Left ventricle myocardium inferior (tissue), 1 donor: ENCODE results near the gene CAST. TPM values are rescaled to one million over a fixed set of nuclear protein-coding genes. Genes with fewer than 3 reads are reported as not detected.
"Not testable (repeated sequence)": the region's sequence is repeated elsewhere in the genome, so short reads cannot be mapped to it uniquely, and the experiment has no call there.

Experiments
- DNase-seq: peaks from one replicate; pipeline ENCODE4 v3.0.0-alpha.2; 2020
- H3K27ac ChIP-seq: fragments of 200-600 bp; replicated peaks from 2 replicates; pipeline ENCODE4 v1.8.0; 2021
- H3K27me3 ChIP-seq: fragments of 200-600 bp; 2 replicates; pipeline ENCODE4 v1.8.0; 2021; ENCODE audit warnings: low read depth
- H3K36me3 ChIP-seq: fragments of 200-600 bp; 2 replicates; pipeline ENCODE4 v1.8.0; 2021
- H3K4me1 ChIP-seq: fragments of 200-600 bp; 2 replicates; pipeline ENCODE4 v1.8.0; 2021
- H3K4me3 ChIP-seq: fragments of 200-600 bp; 2 replicates; pipeline ENCODE4 v1.8.0; 2021; ENCODE audit warnings: mild to moderate bottlenecking, moderate library complexity
- H3K9me3 ChIP-seq: fragments of 200-600 bp; replicated peaks from 2 replicates; pipeline ENCODE4 v1.8.0; 2021
- intact Hi-C: fragments of 100-400 bp; cut with micrococcal nuclease; formaldehyde crosslinking; loops from one replicate; pipeline ENCODE4 v1.11.0; 2022
- total RNA-seq: library from RNA; stranded (reverse); fragmentation: NEBNext Ultra II Directional; extraction: Animal tissue kit (Norgen Biotek cat#: 25700); gene quantifications from one replicate; pipeline ENCODE4 v1.2.1, GENCODE V29; 2021
- TF ChIP-seq, protein P1 (sequence below): fragments of 200-600 bp; IDR thresholded peaks from 2 replicates; pipeline ENCODE4 v1.8.0; 2021; ENCODE audit warnings: antibody characterized with exemption, mild to moderate bottlenecking, borderline replicate concordance
- donor health status: DM: no; HTN: yes; CAD: no; lungs with severe emphysema.

CAST gene
- total RNA-seq, 1 donor from 2014 or later, result 649 TPM

GRCh38 chr5:96743805-96744204 is 81.6 kb downstream of the CAST start:
- H3K4me1 ChIP-seq, result peaks cover 84% of the 10 kb centered on the region
- peak overlapping the region; percentile 56 for H3K4me3 ChIP-seq
- intact Hi-C loops, result no loop called here
- H3K27me3 ChIP-seq, result no peaks in the 10 kb centered on the region
- no peak for DNase-seq
- H3K27ac ChIP-seq, result peak overlapping the region; percentile 90
- H3K36me3 ChIP-seq, result peaks cover 95% of the 10 kb centered on the region
- TF ChIP-seq, protein P1, sequence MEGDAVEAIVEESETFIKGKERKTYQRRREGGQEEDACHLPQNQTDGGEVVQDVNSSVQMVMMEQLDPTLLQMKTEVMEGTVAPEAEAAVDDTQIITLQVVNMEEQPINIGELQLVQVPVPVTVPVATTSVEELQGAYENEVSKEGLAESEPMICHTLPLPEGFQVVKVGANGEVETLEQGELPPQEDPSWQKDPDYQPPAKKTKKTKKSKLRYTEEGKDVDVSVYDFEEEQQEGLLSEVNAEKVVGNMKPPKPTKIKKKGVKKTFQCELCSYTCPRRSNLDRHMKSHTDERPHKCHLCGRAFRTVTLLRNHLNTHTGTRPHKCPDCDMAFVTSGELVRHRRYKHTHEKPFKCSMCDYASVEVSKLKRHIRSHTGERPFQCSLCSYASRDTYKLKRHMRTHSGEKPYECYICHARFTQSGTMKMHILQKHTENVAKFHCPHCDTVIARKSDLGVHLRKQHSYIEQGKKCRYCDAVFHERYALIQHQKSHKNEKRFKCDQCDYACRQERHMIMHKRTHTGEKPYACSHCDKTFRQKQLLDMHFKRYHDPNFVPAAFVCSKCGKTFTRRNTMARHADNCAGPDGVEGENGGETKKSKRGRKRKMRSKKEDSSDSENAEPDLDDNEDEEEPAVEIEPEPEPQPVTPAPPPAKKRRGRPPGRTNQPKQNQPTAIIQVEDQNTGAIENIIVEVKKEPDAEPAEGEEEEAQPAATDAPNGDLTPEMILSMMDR, result no peak
- H3K9me3 ChIP-seq, result no peaks in the 10 kb centered on the region

GRCh38 chr5:96744218-96744617 is 82.0 kb downstream of the CAST start:
- peak overlapping the region; percentile 90 for H3K27ac ChIP-seq
- intact Hi-C loops, result not testable (repeated sequence)

DNA sequence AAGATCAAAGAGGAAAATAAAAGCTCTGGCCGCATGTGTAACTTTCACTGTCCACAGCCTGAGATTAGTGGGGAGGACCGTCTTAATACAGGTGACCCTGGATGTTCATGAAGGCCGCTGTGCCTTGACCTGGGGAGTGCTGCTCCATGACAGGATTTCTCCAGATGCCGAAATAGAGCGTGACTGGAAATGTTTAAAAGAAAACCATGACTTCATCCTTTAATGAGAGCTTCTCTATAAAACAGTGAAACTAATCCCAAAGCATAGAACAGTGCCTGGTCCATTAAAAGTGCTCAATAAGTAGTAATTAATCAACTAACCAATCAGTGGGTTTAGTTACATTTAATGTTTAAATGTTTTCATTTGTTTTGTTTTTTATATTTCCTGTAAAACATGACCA is 82.8 kb downstream of the CAST start:
- Histone ChIP-seq H3K27ac (peak overlapping the region; percentile 90), H3K4me1 (peaks cover 92% of the 10 kb centered on the region), H3K27me3 (no peaks in the 10 kb centered on the region), H3K4me3 (peak overlapping the region; percentile 56), H3K36me3 (peaks cover 96% of the 10 kb centered on the region), H3K9me3 (no peaks in the 10 kb centered on the region)
- no peak for DNase-seq
- intact Hi-C loops, result no loop called here
- TF ChIP-seq, protein P1, result no peak

More at GRCh38 chr5:96744218-96744617, 82.0 kb downstream of the CAST start:
- not testable (repeated sequence) for DNase-seq, H3K27me3 ChIP-seq, H3K9me3 ChIP-seq
- Histone ChIP-seq H3K4me3 (peak overlapping the region; percentile 56), H3K36me3 (peaks cover 95% of the 10 kb centered on the region), H3K4me1 (peaks cover 88% of the 10 kb centered on the region)

DNA sequence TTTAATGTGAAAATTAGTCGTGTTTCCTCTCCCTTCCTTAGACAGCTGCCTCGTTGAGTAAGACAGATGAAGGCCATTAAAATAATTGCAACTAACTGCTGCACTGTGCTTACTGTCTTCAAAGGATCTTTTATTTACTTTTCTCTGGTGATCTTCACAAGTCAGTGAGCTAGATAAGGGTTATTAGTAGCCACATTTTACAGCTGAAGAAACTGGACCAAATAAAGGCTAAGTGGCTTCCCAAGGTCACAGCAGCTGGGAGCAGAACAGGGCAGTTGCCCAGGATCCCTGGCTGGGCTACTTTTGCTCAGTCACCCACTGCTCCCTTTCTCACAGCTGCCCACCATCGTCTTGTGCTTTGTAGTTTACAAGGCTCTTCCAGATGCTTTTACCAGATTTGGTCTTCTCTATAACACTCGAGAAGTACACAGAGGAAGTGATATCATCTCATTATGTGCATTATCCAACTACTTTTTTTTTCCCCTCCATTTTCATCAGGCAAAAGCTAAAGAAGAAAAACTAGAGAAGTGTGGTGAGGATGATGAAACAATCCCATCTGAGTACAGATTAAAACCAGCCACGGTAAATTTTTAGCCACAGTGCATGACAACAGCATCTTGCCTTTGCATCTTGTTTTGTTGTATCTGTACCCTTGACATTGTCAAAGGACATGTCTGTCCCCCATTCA is 83.8 kb downstream of the CAST start:
- peaks cover 82% of the 10 kb centered on the region for H3K4me1 ChIP-seq
- TF ChIP-seq, protein P1, result no peak
- H3K36me3 ChIP-seq, result peaks cover 96% of the 10 kb centered on the region
- H3K27me3 ChIP-seq, result no peaks in the 10 kb centered on the region
- H3K4me3 ChIP-seq, result peak overlapping the region; percentile 56
- H3K27ac ChIP-seq, result peak overlapping the region; percentile 90
- intact Hi-C loops, result no loop called here
- H3K9me3 ChIP-seq, result no peaks in the 10 kb centered on the region
- no peak for DNase-seq

- Histone ChIP-seq H3K27ac (peak overlapping the region; percentile 90), H3K4me1 (peaks cover 78% of the 10 kb centered on the region), H3K27me3 (no peaks in the 10 kb centered on the region), H3K36me3 (peaks cover 91% of the 10 kb centered on the region), H3K4me3 (no peak overlapping the region), H3K9me3 (no peaks in the 10 kb centered on the region)
- intact Hi-C loops, result no loop called here
- no peak for DNase-seq
- TF ChIP-seq, protein P1, result no peak
Measured at GRCh38 chr5:96747720-96748119, 85.5 kb downstream of the CAST start.

DNA sequence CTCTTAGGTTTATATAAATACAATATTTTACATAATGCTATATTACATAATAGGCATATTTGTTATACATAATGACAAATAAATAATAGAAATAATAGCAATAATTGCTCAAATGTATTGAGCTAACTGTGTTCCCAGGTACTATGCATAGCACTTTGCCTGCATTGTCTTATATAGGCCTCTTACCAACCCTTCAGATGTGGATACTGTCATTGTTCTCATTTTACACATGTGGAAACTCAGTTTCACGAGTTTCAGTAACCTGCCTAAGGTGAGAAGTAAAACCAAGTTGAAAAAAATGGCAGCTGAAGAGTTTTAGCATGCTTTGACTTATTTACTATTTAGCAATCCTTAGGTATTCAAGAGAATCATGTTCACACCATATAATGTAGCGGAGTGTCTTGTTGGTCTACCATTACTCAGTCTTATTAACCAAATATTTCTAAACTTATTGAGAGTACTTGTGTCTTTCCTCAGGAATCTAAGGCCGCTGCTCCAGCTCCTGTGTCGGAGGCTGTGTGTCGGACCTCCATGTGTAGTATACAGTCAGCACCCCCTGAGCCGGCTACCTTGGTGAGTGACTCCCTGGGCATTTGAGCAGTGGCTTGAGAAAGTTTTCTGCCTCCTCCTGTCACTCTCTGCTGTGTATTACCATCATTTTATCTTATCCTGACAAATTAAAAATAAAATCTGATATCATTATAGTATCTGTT is 88.1 kb downstream of the CAST start:
- TF ChIP-seq, protein P1, result no peak
- Histone ChIP-seq H3K27ac (peak overlapping the region; percentile 65), H3K4me1 (peaks cover 62% of the 10 kb centered on the region), H3K4me3 (no peak overlapping the region), H3K36me3 (peaks cover 89% of the 10 kb centered on the region), H3K27me3 (no peaks in the 10 kb centered on the region), H3K9me3 (no peaks in the 10 kb centered on the region)
- DNase-seq, result no peak
- intact Hi-C loops, result loop anchor here (10.0 kb wide), 1 partner anchor 415 kb away; no protein-coding TSS in a partner anchor
